NCI-H187 treated with DMSO at 0.1 percent for 48 hours (cell line): ENCODE results near the gene LRPPRC.
"Not testable (repeated sequence)": the region's sequence is repeated elsewhere in the genome, so short reads cannot be mapped to it uniquely, and the experiment has no call there.

ENCODE experiments used
- DNase-seq: peaks from one replicate; lab custom pipeline; 2025; lab: John Stamatoyannopoulos, UW

LRPPRC gene

DNA sequence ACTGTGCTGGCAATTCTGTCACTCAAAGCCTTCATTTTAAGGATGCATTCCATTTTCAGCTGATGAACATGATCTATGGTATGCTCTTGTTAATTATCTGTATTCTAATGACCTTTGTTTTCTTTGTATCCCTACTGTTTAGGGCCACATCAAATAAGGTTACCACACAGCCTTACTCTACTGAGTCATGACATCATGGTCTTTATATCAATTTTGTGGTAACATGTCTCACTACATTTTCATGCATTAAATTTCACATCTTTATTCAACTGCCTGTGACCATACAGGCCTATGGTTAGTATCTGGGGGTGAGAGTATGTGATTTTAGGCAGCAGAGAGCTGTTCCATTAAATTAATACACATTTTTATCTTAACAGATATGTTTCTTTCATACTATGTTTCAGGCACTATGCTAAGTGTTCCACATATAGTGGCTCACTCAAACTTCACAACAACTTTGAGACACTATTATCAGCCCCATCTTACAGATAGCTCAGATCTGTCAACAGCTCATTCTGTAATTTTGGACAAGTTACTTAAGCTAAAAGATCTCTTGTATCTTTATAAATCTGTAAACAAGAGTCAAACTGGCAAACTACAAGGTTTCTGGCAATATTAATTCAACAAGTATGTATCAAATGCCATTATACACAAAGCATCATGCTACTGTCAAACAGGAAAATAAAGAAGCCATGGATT, 18.0 kb downstream of the LRPPRC start:
- no peak for DNase-seq

GRCh38 chr2:43960921-43961320, 34.9 kb downstream of the LRPPRC start:
- no peak for DNase-seq

GRCh38 chr2:43958397-43959275, 37.2 kb downstream of the LRPPRC start:
- no peak for DNase-seq

- DNase-seq: no peak
These were observed 45.3 kb downstream of the LRPPRC start for GRCh38 chr2:43950383-43951008.

DNA sequence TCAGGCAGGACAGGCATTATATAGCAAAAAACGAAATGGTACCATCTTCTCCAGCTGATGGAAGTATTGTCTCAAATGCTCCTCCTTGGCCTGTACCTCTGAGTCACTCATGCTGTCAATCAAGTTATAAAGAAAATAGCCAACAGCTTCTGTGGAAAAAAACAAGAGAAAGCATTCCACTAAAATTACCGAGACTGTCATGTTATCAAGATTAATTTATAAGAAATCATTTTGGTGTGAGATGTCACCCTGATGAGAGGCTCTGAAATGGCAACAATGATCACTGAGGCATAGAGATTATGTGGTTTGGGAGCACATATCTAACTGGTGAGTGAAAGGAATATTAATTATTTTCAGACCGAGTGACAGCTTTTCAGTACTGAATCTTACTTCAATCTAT, 47.4 kb downstream of the LRPPRC start:
- DNase-seq: no peak

- DNase-seq: no peak
These were observed 49.1 kb downstream of the LRPPRC start for GRCh38 chr2:43946685-43947084.

DNA sequence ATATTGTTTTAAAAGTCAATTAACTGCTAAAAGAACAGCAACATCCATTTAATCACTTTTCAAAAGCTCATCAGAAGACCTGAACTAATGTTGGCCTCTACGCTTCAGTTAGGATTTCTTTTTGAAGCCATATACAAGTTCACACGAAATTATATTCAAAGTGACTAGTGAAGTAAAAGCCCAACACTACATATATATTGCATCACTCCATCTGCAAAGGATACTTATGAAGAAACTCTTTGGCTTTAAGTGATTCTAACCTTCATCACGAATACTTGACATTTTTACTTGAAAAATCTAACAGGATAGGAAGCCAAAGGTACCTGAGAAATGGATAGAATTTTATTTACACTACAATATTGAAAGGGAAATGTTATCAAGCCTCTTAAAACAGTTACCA, 50.4 kb downstream of the LRPPRC start:
- DNase-seq: no peak

DNA sequence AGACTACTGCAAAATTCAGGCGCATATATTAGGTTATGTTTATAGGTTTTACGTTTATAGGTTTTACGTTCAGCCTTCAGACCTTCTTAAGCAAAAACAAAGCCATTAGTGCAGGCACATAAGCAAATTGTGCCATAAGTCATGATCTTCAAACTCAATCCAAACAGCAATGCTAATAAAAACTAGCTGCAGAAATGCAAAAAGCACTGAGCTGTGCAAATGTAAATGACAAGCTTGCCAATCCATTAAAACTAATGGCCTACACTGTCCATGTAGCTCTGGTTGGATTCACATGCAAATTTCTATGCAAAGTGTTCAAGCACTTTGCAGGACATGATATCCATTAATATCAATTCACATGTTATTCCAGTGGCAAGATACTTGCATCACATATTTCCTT, 50.9 kb downstream of the LRPPRC start:
- DNase-seq: no peak

DNA sequence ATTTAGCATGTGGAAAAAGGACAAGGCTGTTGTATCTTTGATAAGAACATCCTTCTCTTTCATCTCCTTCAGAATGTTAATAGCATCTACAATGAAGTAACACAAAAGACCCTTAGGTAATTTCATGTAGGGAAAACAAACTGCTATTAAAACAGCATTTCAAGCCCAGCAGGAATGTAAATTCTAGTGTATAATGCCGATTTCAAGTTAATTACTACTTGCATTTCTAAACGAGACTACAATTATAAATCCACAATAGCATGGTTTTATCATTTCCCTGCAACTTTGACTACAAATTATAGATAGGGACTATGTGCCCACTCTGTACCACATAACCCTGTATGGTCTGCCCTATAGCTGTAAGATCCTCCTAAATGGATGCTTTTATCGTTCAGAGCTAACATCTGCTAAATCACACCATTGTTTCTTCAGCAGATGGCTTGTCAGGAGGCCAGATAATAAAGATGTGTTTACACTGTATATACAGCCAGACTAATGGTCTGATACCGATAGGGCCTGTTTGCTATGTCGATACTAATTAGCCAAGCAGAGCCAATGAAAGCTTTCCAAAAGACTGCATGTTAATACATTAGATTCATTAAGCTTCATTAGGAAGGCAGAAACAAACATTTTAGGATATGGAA, 51.9 kb downstream of the LRPPRC start:
- DNase-seq: no peak

- DNase-seq: no peak
These were observed 52.5 kb downstream of the LRPPRC start for GRCh38 chr2:43943323-43943722.

DNA sequence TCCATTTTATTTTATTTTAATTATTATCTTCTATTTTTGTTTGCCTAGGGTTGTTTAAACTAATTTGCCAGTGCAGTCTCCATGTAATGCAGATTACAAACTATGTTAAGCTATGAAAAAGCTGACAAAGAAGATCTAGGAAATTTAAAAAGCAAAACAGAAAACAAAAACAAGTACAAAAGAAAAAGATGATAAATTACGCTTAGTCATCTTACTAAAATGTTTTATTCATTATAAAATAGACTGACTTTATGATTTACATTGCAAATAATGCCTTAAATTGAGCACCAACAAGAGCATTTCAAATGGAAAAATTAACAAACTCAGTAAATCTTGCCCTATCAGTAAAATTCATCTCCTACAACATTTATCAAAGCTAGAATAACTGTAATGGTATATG, 52.9 kb downstream of the LRPPRC start:
- DNase-seq: no peak

- no peak for DNase-seq
These were observed 53.8 kb downstream of the LRPPRC start for GRCh38 chr2:43941966-43942365.

DNA sequence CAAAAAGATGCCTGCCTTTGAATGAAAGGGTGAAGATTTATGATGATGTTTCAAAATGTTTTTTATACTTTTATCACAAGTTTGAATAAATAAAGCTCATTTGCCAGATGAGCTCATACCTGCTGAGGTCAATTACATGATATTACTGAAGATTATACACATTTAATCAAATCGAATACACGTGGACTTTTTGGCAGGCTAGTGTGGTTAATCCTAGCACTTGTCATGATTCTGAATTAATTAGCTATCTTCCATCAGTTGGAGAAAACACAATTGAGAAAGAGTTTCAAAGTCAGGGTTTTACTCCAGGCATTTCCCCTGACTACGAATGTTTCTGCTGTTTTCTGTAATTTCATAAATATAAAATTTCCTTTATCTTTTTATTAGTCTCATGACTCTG, 54.4 kb downstream of the LRPPRC start:
- no peak for DNase-seq

DNA sequence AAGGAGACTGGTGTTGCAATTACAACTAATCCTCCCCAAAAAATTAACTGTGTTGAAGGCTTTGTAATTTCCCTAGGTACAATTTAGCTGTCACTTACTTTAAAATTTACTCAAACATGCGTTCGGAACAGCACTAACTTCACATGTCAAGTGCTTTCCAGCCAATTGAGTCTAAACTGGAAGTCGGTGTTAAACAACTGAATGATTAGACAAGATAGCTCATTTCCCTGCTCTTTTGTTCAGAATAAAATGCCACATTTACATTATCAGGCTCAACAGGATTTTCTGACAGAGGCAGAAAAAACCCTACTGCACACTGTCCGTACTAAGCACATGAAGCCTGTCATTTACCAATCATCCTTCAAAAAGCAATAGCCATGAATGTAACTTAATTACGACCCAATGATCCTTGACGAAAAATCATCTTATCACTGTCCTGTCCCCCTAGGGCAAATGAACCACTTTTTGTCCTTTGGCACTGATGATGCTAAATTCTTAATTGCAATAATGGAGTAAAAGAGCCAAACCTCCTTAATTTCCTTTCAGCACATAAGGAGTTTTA, 56.0 kb downstream of the LRPPRC start:
- DNase-seq: no peak

GRCh38 chr2:43937269-43937820, 58.4 kb downstream of the LRPPRC start:
- no peak for DNase-seq

DNA sequence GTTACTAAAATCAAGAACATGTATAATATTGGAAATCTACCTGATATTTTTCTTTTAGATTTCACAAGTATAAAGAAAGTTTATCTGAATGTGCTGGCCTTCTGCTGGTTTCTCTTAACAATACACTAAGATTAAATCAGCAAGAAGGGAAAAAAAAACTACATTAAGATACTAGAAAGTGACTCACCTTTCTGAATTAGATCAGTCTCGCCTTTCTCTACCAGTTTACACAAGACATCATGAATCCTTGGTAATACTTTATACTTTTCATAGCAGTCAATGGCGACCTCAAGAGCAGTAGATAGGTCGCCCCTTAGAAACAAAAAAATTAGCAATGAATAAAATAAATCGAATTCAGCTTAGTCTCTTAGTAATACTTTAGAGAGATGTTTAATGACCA, 61.2 kb downstream of the LRPPRC start:
- DNase-seq: no peak

- no peak for DNase-seq
These were observed 64.5 kb downstream of the LRPPRC start for GRCh38 chr2:43931293-43931692.

DNA sequence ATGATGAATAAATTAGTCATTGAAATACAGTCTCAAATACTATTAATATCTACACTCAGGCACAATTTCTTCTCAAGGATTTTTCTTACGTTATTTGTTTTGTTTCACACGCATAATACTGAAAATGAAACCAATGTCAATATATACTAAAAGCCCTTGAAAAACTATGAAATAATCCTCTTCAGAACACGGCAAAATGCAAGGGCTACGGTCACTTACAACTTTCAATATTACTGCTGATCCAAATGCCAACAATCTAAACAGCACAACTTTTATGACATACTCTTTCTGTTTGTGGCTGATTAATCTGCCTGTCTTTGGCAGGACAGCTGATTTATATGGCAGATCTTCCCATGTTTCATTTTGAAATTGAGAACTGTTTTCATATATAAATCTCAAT, 68.3 kb downstream of the LRPPRC start:
- DNase-seq: no peak

DNA sequence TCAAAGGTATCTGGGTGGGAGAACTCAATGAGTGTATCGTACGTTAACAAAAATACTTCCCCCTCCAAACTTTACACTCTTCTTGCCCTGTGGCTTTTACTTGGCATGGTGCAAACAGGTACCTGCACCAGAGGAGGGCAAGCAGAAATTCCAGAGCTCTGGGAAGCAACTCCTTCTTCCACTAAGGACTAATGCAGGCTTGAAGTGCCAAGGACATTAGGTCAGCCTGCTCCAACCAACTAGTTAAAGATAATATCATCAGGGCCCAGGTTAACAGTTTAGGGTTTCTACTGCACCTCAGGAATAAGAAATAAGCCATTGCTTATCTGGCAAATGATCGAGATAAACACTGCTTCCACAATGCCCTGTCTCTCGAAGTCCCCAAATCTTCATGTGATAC, 70.4 kb downstream of the LRPPRC start:
- no peak for DNase-seq

DNA sequence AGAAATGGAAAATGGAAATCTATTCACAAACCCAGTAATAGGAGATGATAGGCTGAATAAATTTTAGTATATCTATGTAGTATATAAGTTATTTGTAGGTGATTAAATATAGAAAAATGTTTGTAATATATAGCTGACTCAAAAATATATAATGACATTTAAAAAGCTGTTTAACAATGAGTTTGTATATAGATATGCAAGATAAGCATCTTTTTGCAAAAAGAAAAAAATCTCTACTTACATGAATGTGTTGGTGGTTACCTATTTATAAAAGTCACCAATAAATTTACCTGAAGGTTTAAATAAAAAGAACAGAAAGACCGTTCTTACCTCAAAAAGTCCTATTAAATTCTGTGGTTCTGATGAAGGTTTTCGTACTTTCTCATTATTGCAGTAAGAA, 71.3 kb downstream of the LRPPRC start:
- no peak for DNase-seq

DNA sequence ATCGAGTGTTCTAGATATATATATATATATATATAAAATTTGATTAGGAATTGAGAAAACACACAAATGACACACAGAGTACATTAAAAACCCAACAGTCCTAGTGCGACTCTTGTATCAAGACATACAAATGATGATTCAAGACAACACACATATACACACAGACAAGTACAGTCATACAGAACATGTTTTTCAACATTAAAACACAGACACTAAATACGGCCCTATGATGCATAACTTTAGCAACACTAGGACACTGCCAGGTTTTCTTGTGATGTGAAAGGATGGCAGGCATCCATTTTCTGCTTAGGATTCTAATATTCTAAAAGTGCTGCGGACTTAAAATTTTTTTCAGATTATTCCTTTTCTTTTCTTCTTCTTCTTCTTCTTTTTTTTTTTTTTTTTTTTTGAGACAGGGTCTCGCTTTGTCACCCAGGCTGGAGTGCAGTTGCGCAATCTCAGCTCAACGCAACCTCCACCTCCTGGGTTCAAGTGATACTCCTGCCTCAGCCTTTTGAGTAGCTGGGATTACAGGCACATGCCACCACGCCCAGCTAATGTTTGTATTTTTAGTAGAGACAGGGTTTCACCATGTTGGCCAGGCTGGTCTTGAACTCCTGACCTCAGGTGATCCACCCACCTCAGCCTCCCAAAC, 84.5 kb downstream of the LRPPRC start:
- DNase-seq: not testable (repeated sequence)
